PC-3 (cell line): ENCODE measurements around the gene KDM5B. TPM values are rescaled to one million over a fixed set of nuclear protein-coding genes. Genes with fewer than 3 reads are reported as not detected.

ENCODE experiments used
- ATAC-seq: fragments of 200-7000 bp; cut with Tn5 transposase; 2 replicates; pipeline ENCODE4 v1.9.1; 2020; ENCODE audit warnings: mild to moderate bottlenecking, moderate library complexity
- BruUV-seq: library from RNA; stranded (reverse); fragments of 400-500 nt; replicated peaks from 2 replicates; lab custom pipeline; 2021; lab: Mats Ljungman, UMichigan
- CTCF ChIA-PET: fragments of 300-600 bp; sonication (Branson Sonifier 250); formaldehyde crosslinking; loops from one replicate; lab custom pipeline; 2022; ENCODE audit warnings: antibody characterized with exemption; lab: Charles Lee
- POLR2A ChIA-PET: fragments of 300-600 bp; sonication (Branson Sonifier 250); formaldehyde crosslinking; loops from one replicate; lab custom pipeline; 2022; ENCODE audit warnings: antibody characterized with exemption; ENCODE audit not compliant: unreplicated experiment; lab: Charles Lee
- DNase-seq: peaks from one replicate; pipeline ENCODE4 v3.0.0-alpha.2; 2015
- H2AFZ ChIP-seq: fragments of 300-600 bp; sonication (generic); 2 replicates; pipeline ENCODE4 v1.6.0; 2016; ENCODE audit warnings: antibody characterized with exemption, low read length
- H3F3A ChIP-seq: fragments of 300-600 bp; sonication (generic); one replicate; pipeline ENCODE4 v1.6.0; 2017; ENCODE audit warnings: antibody characterized with exemption, low read length, control low read depth, mild to moderate bottlenecking; ENCODE audit not compliant: unreplicated experiment
- H3K27ac ChIP-seq: fragments of 300-600 bp; sonication (generic); 2 replicates; pipeline ENCODE4 v1.5.1; 2016; ENCODE audit warnings: mild to moderate bottlenecking, low read length
- H3K27me3 ChIP-seq: fragments of 300-600 bp; sonication (generic); 2 replicates; pipeline ENCODE4 v1.6.1; 2016; ENCODE audit warnings: low read length, mixed read lengths
- H3K36me3 ChIP-seq: fragments of 300-600 bp; sonication (generic); 2 replicates; pipeline ENCODE4 v1.6.1; 2016; ENCODE audit warnings: low read depth, mixed run types, low read length, mixed read lengths
- H3K4me1 ChIP-seq: fragments of 300-600 bp; sonication (generic); 2 replicates; pipeline ENCODE4 v1.5.1; 2016; ENCODE audit warnings: low read length; ENCODE audit not compliant: insufficient read depth
- H3K4me2 ChIP-seq: fragments of 300-600 bp; sonication (generic); 2 replicates; pipeline ENCODE4 v1.6.0; 2016; ENCODE audit warnings: low read length
- H3K4me3 ChIP-seq: fragments of 300-600 bp; sonication (generic); 2 replicates; pipeline ENCODE4 v1.5.1; 2016; ENCODE audit warnings: mild to moderate bottlenecking, low read length, mixed read lengths
- H3K79me2 ChIP-seq: fragments of 300-600 bp; sonication (generic); 2 replicates; pipeline ENCODE4 v1.6.1; 2017; ENCODE audit warnings: low read length, mixed read lengths
- H3K9ac ChIP-seq: fragments of 300-600 bp; sonication (generic); 2 replicates; pipeline ENCODE4 v1.6.0; 2016; ENCODE audit warnings: mild to moderate bottlenecking, low read length
- H3K9me2 ChIP-seq: fragments of 300-600 bp; sonication (generic); replicated peaks from 2 replicates; pipeline ENCODE4 v1.6.1; 2016; ENCODE audit warnings: mixed run types, low read length, mixed read lengths
- H3K9me3 ChIP-seq: fragments of 300-600 bp; sonication (generic); 2 replicates; pipeline ENCODE4 v1.6.1; 2016; ENCODE audit warnings: low read length, mixed read lengths
- H4K20me1 ChIP-seq: fragments of 300-600 bp; sonication (generic); 2 replicates; pipeline ENCODE4 v1.6.1; 2016; ENCODE audit warnings: low read length, mixed read lengths
- EZH2 ChIP-seq: fragments of 300-600 bp; sonication (generic); IDR thresholded peaks from one replicate; pipeline ENCODE4 v1.6.1; 2017; ENCODE audit warnings: antibody characterized with exemption, mild to moderate bottlenecking, low read length; ENCODE audit not compliant: unreplicated experiment
- EZH2phosphoT487 ChIP-seq: fragments of 300-600 bp; sonication (generic); IDR thresholded peaks from 2 replicates; pipeline ENCODE4 v1.6.1; 2018; ENCODE audit warnings: mild to moderate bottlenecking, antibody characterized with exemption, low read length, borderline replicate concordance
- intact Hi-C: fragments of 100-400 bp; cut with micrococcal nuclease; formaldehyde crosslinking; loops from 2 replicates; pipeline ENCODE4 v1.9.0; 2023
- total RNA-seq: library from RNA; depleted of rRNA; stranded (reverse); fragments of >200 nt; gene quantifications from 2 replicates; pipeline ENCODE4 v1.2.3, GENCODE V29; 2014; rRNA removed
- TF ChIP-seq, protein P1 (sequence below): fragments of 300-600 bp; sonication (generic); conservative IDR thresholded peaks from 2 replicates; pipeline ENCODE4 v1.5.1; 2017; ENCODE audit warnings: antibody characterized with exemption, low read depth, mild to moderate bottlenecking, low read length

Gene KDM5B
- total RNA-seq, 1 experiment from 2014 or later: 41.4 TPM

DNA sequence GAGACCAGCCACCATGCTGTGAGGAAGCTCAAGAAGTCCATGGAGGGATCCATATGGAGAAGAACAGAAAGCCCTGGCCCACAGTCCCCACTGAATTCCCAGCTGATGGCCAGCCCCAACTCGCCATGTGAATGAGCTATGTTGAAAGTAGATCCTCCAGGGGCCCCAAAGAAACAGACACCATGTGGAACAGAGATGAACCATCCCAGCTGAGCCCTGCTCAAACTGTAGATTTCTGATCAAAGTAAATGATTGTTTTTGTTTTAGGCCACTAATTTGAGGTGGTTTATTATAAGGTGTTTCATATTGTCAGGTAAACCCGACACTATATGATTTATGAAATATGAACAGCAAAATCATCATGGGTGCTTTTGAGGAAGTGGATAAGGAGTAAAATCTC lies 130.8 kb downstream of the KDM5B start:
- ATAC-seq: no peak
- CTCF ChIA-PET: no interaction called here

More for the DNA sequence above, 130.8 kb downstream of the KDM5B start:
- H3K27ac ChIP-seq: no peak overlapping the region
- H4K20me1 ChIP-seq: no peaks in the 10 kb centered on the region
- POLR2A ChIA-PET: no interaction called here
- no peaks in the 10 kb centered on the region for H3K9me2 ChIP-seq
- H3K79me2 ChIP-seq: no peaks in the 10 kb centered on the region
- no TSS peak for BruUV-seq
- no peak overlapping the region for H3K9ac ChIP-seq
- peaks cover 12% of the 10 kb centered on the region; the same call in 1 of the 2 replicates for H3K27me3 ChIP-seq
- no peak overlapping the region for H3K4me2 ChIP-seq
- TF ChIP-seq, protein P1, sequence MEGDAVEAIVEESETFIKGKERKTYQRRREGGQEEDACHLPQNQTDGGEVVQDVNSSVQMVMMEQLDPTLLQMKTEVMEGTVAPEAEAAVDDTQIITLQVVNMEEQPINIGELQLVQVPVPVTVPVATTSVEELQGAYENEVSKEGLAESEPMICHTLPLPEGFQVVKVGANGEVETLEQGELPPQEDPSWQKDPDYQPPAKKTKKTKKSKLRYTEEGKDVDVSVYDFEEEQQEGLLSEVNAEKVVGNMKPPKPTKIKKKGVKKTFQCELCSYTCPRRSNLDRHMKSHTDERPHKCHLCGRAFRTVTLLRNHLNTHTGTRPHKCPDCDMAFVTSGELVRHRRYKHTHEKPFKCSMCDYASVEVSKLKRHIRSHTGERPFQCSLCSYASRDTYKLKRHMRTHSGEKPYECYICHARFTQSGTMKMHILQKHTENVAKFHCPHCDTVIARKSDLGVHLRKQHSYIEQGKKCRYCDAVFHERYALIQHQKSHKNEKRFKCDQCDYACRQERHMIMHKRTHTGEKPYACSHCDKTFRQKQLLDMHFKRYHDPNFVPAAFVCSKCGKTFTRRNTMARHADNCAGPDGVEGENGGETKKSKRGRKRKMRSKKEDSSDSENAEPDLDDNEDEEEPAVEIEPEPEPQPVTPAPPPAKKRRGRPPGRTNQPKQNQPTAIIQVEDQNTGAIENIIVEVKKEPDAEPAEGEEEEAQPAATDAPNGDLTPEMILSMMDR: no peak
- TF ChIP-seq EZH2phosphoT487: no peak
- no peak for TF ChIP-seq EZH2
- no peaks in the 10 kb centered on the region for H3K36me3 ChIP-seq
- no peak overlapping the region for H2AFZ ChIP-seq
- H3K4me3 ChIP-seq: no peak overlapping the region
- H3F3A ChIP-seq: no peaks in the 10 kb centered on the region
- no peak for DNase-seq
- H3K4me1 ChIP-seq: no peaks in the 10 kb centered on the region
- intact Hi-C loops: no loop called here
- H3K9me3 ChIP-seq: no peaks in the 10 kb centered on the region

Other genes starting within 250 kb of the KDM5B start
- gene SYT2, start 98.0 kb downstream of the KDM5B start, total RNA-seq: not detected in 2 replicates
- 0.26 and 1.7 TPM in 2 replicates for gene PCAT6, start 2.5 kb upstream of the KDM5B start, total RNA-seq
- 14.8 and 15.5 TPM in 2 replicates for gene RABIF, start 80.7 kb upstream of the KDM5B start, total RNA-seq
- gene KLHL12, start 118.8 kb upstream of the KDM5B start, total RNA-seq: 25.2 and 26.7 TPM in 2 replicates
- gene ADIPOR1, start 149.9 kb upstream of the KDM5B start, total RNA-seq: 137 and 150 TPM in 2 replicates
- gene CYB5R1, start 158.8 kb upstream of the KDM5B start, total RNA-seq: 58.7 and 66.2 TPM in 2 replicates
- gene TMEM183A, start 199.0 kb upstream of the KDM5B start, total RNA-seq: 119 and 122 TPM in 2 replicates
- 3.4 and 12.1 TPM in 2 replicates for gene PPFIA4, start 218.1 kb upstream of the KDM5B start, total RNA-seq